OCI-LY7 (cell line): Measurements from ENCODE around the gene NCF2. TPM values are rescaled to one million over a fixed set of nuclear protein-coding genes. Genes with fewer than 3 reads are reported as not detected.

Experiments
- BruUV-seq: library from RNA; stranded (reverse); fragments of 400-500 nt; replicated peaks from 2 replicates; lab custom pipeline; 2021; lab: Mats Ljungman, UMichigan
- CTCF ChIA-PET: fragments of 300-600 bp; sonication (Branson Sonifier 250); formaldehyde crosslinking; loops from one replicate; lab custom pipeline; 2022; ENCODE audit warnings: antibody characterized with exemption; ENCODE audit not compliant: unreplicated experiment; lab: Charles Lee
- POLR2A ChIA-PET: fragments of 300-600 bp; sonication (Branson Sonifier 250); formaldehyde crosslinking; loops from one replicate; lab custom pipeline; 2022; ENCODE audit warnings: antibody characterized with exemption; lab: Charles Lee
- DNase-seq: peaks from one replicate; pipeline ENCODE4 v3.0.0-alpha.2; 2015; ENCODE audit warnings: low spot score
- H2AFZ ChIP-seq: fragments of 200-600 bp; sonication (generic), shearing (Covaris generic); 2 replicates; pipeline ENCODE4 v1.6.1; 2014; ENCODE audit warnings: mild to moderate bottlenecking, antibody characterized with exemption, low read length, moderate library complexity
- H3K27ac ChIP-seq: fragments of 200-600 bp; sonication (generic); 2 replicates; pipeline ENCODE4 v1.5.1; 2014; ENCODE audit warnings: mixed run types, low read depth, mild to moderate bottlenecking, moderate library complexity, low read length, inconsistent platforms; ENCODE audit not compliant: poor library complexity, severe bottlenecking
- H3K36me3 ChIP-seq: fragments of 200-600 bp; sonication (generic); 2 replicates; pipeline ENCODE4 v1.6.1; 2014; ENCODE audit warnings: mild to moderate bottlenecking, antibody characterized with exemption, low read length, moderate library complexity, mixed read lengths; ENCODE audit not compliant: insufficient read depth
- H3K4me1 ChIP-seq: fragments of 200-600 bp; sonication (generic); 2 replicates; pipeline ENCODE4 v1.5.1; 2014; ENCODE audit warnings: mild to moderate bottlenecking, low read length; ENCODE audit not compliant: insufficient read depth, poor library complexity, severe bottlenecking
- H3K4me2 ChIP-seq: fragments of 200-600 bp; sonication (generic); 2 replicates; pipeline ENCODE4 v1.6.1; 2014; ENCODE audit warnings: mild to moderate bottlenecking, low read length
- H3K4me3 ChIP-seq: fragments of 200-600 bp; sonication (generic); 2 replicates; pipeline ENCODE4 v1.5.1; 2014; ENCODE audit warnings: mild to moderate bottlenecking, low read depth, low read length; ENCODE audit not compliant: poor library complexity, severe bottlenecking
- H3K79me2 ChIP-seq: fragments of 200-600 bp; sonication (generic); 2 replicates; pipeline ENCODE4 v1.6.1; 2016; ENCODE audit warnings: low read depth, mild to moderate bottlenecking, low read length, moderate library complexity, mixed read lengths; ENCODE audit not compliant: insufficient read depth
- H3K9me2 ChIP-seq: fragments of 200-600 bp; sonication (generic); 2 replicates; pipeline ENCODE4 v1.6.1; 2016; ENCODE audit warnings: mild to moderate bottlenecking, low read length, mixed read lengths; ENCODE audit not compliant: insufficient read depth
- H3K9me3 ChIP-seq: fragments of 200-600 bp; sonication (generic); 2 replicates; pipeline ENCODE4 v1.6.1; 2014; ENCODE audit warnings: mild to moderate bottlenecking, mixed run types, low read length, mixed read lengths
- H4K20me1 ChIP-seq: fragments of 200-600 bp; sonication (generic); 2 replicates; pipeline ENCODE4 v1.6.1; 2014; ENCODE audit warnings: mild to moderate bottlenecking, antibody characterized with exemption, low read length, moderate library complexity, mixed read lengths; ENCODE audit not compliant: insufficient read depth
- EZH2phosphoT487 ChIP-seq: fragments of 200-600 bp; sonication (generic); IDR thresholded peaks from 2 replicates; pipeline ENCODE4 v1.6.1; 2018; ENCODE audit warnings: low read depth, borderline replicate concordance, mild to moderate bottlenecking, mixed run types, antibody characterized with exemption, low read length, moderate library complexity, mixed read lengths
- intact Hi-C: fragments of 100-400 bp; cut with micrococcal nuclease; formaldehyde crosslinking; loops from one replicate; pipeline ENCODE4 v1.10.0; 2022; ENCODE audit not compliant: unreplicated experiment
- total RNA-seq, 2 experiments: library from RNA; depleted of rRNA in 1 of 2; stranded (reverse); fragments of >200 nt in 1 of 2; shearing (Covaris generic) in 1 of 2; gene quantifications; 2 replicates each; pipeline ENCODE4 v1.2.3, GENCODE V29; 2014 to 2022
- TF ChIP-seq, protein P1 (sequence below): fragments of 200-600 bp; sonication (generic); conservative IDR thresholded peaks from 2 replicates; pipeline ENCODE4 v1.5.1; 2014; ENCODE audit warnings: mild to moderate bottlenecking, antibody characterized with exemption, low read length, moderate library complexity, mixed read lengths

The NCF2 gene
- total RNA-seq, 2 experiments from 2014 or later: 4.0 to 17.4 TPM

- Histone ChIP-seq H2AFZ (peak overlapping the region; percentile 49; the same call in 1 of the 2 replicates), H3K9me3 (no peaks in the 10 kb centered on the region), H3K4me1 (peaks cover 57% of the 10 kb centered on the region), H3K4me3 (peak overlapping the region; percentile 52), H3K4me2 (peak overlapping the region; percentile 69), H3K27ac (peak overlapping the region; percentile 73), H3K36me3 (no peaks in the 10 kb centered on the region), H3K9me2 (no peaks in the 10 kb centered on the region), H3K79me2 (peaks cover 4% of the 10 kb centered on the region; the same call in 1 of the 2 replicates), H4K20me1 (no peaks in the 10 kb centered on the region)
- no TSS peak for BruUV-seq
- DNase-seq: peak; percentile 14
- ChIA-PET POLR2A (no interaction called here), CTCF (no interaction called here)
- intact Hi-C loops: loop anchor here (2.0 kb wide), 1 partner anchor 51 kb away; the partner anchor contains the start of gene ARPC5
- TF ChIP-seq, protein P1, sequence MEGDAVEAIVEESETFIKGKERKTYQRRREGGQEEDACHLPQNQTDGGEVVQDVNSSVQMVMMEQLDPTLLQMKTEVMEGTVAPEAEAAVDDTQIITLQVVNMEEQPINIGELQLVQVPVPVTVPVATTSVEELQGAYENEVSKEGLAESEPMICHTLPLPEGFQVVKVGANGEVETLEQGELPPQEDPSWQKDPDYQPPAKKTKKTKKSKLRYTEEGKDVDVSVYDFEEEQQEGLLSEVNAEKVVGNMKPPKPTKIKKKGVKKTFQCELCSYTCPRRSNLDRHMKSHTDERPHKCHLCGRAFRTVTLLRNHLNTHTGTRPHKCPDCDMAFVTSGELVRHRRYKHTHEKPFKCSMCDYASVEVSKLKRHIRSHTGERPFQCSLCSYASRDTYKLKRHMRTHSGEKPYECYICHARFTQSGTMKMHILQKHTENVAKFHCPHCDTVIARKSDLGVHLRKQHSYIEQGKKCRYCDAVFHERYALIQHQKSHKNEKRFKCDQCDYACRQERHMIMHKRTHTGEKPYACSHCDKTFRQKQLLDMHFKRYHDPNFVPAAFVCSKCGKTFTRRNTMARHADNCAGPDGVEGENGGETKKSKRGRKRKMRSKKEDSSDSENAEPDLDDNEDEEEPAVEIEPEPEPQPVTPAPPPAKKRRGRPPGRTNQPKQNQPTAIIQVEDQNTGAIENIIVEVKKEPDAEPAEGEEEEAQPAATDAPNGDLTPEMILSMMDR: no peak
- TF ChIP-seq EZH2phosphoT487: no peak
These were observed 6.1 kb downstream of the NCF2 start for GRCh38 chr1:183584147-183584546.

DNA sequence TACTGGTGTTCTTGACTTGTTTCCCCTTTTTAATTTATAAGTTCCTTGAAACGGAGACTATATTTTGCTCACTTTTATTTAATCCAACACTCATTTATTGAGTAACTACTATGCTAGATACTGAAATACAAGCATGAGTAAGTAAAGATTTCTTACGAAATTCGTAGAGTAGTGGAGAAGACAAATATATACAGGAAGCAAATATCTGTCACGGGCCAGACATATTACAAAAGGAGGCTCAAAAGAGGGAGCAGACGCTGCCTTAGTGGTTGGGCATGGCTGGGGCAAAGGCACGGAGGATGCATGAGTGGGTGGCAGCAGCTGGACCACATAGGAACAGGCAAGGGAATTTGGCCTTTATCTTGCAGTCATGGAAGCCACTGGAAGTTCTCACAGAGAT is 6.8 kb downstream of the NCF2 start:
- peak overlapping the region; percentile 49; the same call in 1 of the 2 replicates for H2AFZ ChIP-seq
- no peaks in the 10 kb centered on the region for H4K20me1 ChIP-seq
- TF ChIP-seq EZH2phosphoT487: no peak
- TF ChIP-seq, protein P1: no peak
- peak overlapping the region; percentile 69 for H3K4me2 ChIP-seq
- H3K4me1 ChIP-seq: peaks cover 51% of the 10 kb centered on the region
- H3K9me2 ChIP-seq: no peaks in the 10 kb centered on the region
- H3K27ac ChIP-seq: no peak overlapping the region
- H3K79me2 ChIP-seq: peaks cover 4% of the 10 kb centered on the region; the same call in 1 of the 2 replicates
- intact Hi-C loops: no loop called here
- no peaks in the 10 kb centered on the region for H3K36me3 ChIP-seq
- BruUV-seq: no TSS peak
- no peaks in the 10 kb centered on the region for H3K9me3 ChIP-seq
- DNase-seq: no peak
- ChIA-PET CTCF (no interaction called here), POLR2A (interaction anchor here (1.6 kb wide), 1 partner anchor 21 kb away, joined by 5 read pairs; no protein-coding TSS in a partner anchor)
- H3K4me3 ChIP-seq: no peak overlapping the region

DNA sequence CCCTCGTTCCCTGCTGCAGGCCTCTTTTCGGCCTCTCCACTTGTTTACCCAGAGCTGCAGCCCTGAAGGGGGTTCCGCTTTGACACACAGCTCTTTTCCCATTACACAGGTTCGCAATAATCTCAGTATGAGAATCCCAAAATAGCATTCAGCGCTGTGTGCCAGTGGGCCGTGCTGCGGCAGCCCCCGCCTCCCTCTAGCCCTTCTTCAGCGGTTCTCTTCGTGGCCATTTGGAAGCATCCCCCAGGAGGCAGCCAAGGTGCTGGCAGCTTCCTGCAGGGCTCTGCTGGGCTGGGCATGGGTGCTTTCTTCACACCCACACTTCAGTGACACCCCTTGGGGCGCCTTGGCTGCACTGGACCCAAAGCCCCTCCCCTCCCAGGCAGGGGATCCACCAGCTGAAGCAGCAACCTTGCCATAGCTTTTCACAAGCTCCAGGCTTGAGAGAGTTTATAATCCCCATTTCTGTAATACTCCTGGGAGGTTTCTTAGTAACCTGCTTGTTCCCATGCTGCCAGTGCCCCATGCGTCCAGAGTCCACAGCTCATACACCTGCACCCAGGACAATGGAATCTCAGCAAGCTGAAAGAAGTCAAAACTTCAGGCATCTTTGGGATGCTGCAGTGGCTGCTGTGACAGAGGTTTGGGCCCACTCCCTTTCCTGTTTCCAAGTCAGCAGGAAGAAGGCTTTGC is 8.1 kb downstream of the NCF2 start:
- DNase-seq: no peak
- no TSS peak for BruUV-seq
- no peak overlapping the region for H3K27ac ChIP-seq
- no peak overlapping the region for H2AFZ ChIP-seq
- H3K9me3 ChIP-seq: no peaks in the 10 kb centered on the region
- intact Hi-C loops: no loop called here
- H4K20me1 ChIP-seq: no peaks in the 10 kb centered on the region
- ChIA-PET CTCF (no interaction called here), POLR2A (interaction anchor here (0.6 to 1.6 kb wide), 2 partner anchors 20 to 112 kb away, joined by 3 to 5 read pairs; no protein-coding TSS in a partner anchor)
- H3K36me3 ChIP-seq: no peaks in the 10 kb centered on the region
- no peaks in the 10 kb centered on the region for H3K79me2 ChIP-seq
- H3K4me1 ChIP-seq: peaks cover 44% of the 10 kb centered on the region
- TF ChIP-seq, protein P1: no peak
- no peak for TF ChIP-seq EZH2phosphoT487
- H3K4me3 ChIP-seq: no peak overlapping the region
- H3K9me2 ChIP-seq: no peaks in the 10 kb centered on the region
- H3K4me2 ChIP-seq: no peak overlapping the region
